Prostate gland (tissue), 2 donors: ENCODE measurements around the gene PPP1R8. TPM values are rescaled to one million over a fixed set of nuclear protein-coding genes. Genes with fewer than 3 reads are reported as not detected.
"Not testable (repeated sequence)": the region's sequence is repeated elsewhere in the genome, so short reads cannot be mapped to it uniquely, and the experiment has no call there.

Source experiments
- DNase-seq: peaks from one replicate; pipeline ENCODE4 v3.0.0-alpha.2; 2019; ENCODE audit warnings: low spot score
- H3K27ac ChIP-seq, 2 donors: fragments of 200-600 bp; sonication (generic); 2 replicates each; pipeline ENCODE4 v1.5.1; 2017 to 2019
- H3K27me3 ChIP-seq: fragments of 200-600 bp; sonication (generic); replicated peaks from 2 replicates; pipeline ENCODE4 v1.5.1; 2019; ENCODE audit not compliant: insufficient read depth
- H3K36me3 ChIP-seq, 2 donors: fragments of 200-600 bp; sonication (generic); 1 replicate in 1 of 2; 2 replicates in 1 of 2; pipeline versions ENCODE4 v1.5.1 to v1.8.1; 2017 to 2019
- H3K4me1 ChIP-seq: fragments of 200-600 bp; sonication (generic); replicated peaks from 2 replicates; pipeline ENCODE4 v1.5.1; 2019
- H3K4me3 ChIP-seq, 2 donors: fragments of 200-600 bp; sonication (generic); 2 replicates each; pipeline ENCODE4 v1.5.1; 2017 to 2019
- H3K9me3 ChIP-seq: fragments of 200-600 bp; sonication (generic); 2 replicates; pipeline ENCODE4 v1.5.1; 2017
- POLR2A ChIP-seq: fragments of 450-650 bp; IDR thresholded peaks from one replicate; pipeline ENCODE4 v1.6.1; 2016; ENCODE audit warnings: antibody characterized with exemption, mild to moderate bottlenecking
- POLR2AphosphoS5 ChIP-seq: sonication (generic); formaldehyde crosslinking; IDR thresholded peaks from one replicate; pipeline ENCODE4 v1.6.1; 2017; ENCODE audit warnings: antibody characterized with exemption
- WGBS: methylation state at CpG from one replicate; pipeline ENCODE4 v1.1.5; 2018; 5-methylcytosine and 5-hydroxymethylcytosine counted together
- intact Hi-C: fragments of 100-400 bp; cut with DNase I; formaldehyde crosslinking; loops from one replicate; pipeline ENCODE4 v1.14.2; 2022
- total RNA-seq, 2 donors: library from RNA; depleted of rRNA; stranded (reverse); fragments of >200 nt; gene quantifications; one replicate each; pipeline ENCODE4 v1.1.0, GENCODE V29; 2016
- TF ChIP-seq, protein P1 (sequence below), 4 experiments: fragments of 200-600 bp in 2 of 4; fragments of 450-650 bp in 2 of 4; sonication (generic) in 2 of 4; IDR thresholded peaks; 1 replicate in 3 of 4; 2 replicates in 1 of 4; pipeline ENCODE4 v1.5.1; 2016 to 2019; ENCODE audit warnings: antibody characterized with exemption in 4 of 4, mild to moderate bottlenecking in 2 of 4, moderate library complexity in 2 of 4

The PPP1R8 gene
- total RNA-seq, 2 donors from 2014 or later, result 37.8 to 64.5 TPM

DNA sequence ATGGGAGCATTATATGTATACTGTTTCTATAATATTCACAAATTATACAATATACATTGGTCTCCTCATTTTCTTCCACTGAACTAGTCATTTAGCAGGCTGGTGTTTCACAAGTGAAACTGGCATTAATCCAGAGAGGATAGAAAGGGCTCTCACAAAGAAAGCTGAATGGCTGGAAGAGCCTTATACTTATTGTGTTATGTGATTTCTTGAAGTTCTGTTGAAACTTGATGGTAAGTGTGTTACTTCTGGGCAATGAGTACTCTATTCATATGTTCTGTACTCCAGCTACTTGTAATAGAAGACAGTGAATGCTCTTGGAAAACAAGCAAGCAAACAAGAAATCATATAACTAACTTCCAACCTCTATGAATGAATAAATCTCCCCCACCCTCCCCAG is 42.7 kb upstream of the PPP1R8 start:
- TF ChIP-seq POLR2AphosphoS5 (no peak), POLR2A (no peak)
- TF ChIP-seq, protein P1, sequence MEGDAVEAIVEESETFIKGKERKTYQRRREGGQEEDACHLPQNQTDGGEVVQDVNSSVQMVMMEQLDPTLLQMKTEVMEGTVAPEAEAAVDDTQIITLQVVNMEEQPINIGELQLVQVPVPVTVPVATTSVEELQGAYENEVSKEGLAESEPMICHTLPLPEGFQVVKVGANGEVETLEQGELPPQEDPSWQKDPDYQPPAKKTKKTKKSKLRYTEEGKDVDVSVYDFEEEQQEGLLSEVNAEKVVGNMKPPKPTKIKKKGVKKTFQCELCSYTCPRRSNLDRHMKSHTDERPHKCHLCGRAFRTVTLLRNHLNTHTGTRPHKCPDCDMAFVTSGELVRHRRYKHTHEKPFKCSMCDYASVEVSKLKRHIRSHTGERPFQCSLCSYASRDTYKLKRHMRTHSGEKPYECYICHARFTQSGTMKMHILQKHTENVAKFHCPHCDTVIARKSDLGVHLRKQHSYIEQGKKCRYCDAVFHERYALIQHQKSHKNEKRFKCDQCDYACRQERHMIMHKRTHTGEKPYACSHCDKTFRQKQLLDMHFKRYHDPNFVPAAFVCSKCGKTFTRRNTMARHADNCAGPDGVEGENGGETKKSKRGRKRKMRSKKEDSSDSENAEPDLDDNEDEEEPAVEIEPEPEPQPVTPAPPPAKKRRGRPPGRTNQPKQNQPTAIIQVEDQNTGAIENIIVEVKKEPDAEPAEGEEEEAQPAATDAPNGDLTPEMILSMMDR (IDR thresholded peaks at IDR 0.05), result no peak
- no peak for DNase-seq
- Histone ChIP-seq H3K27me3 (no peaks in the 10 kb centered on the region), H3K4me1 (no peaks in the 10 kb centered on the region), H3K36me3 (peaks cover 0 to 2% of the 10 kb centered on the region in 2 donors), H3K9me3 (no peaks in the 10 kb centered on the region), H3K27ac (peak overlapping the region in 1 of 2 donors; percentile 4), H3K4me3 (no peak overlapping the region)
- intact Hi-C loops, result no loop called here

- WGBS, result 58% methylated on average over 4 of the region's 4 CpGs
- DNase-seq, result peak; percentile 40
- peaks cover 2 to 3% of the 10 kb centered on the region in 2 donors for H3K36me3 ChIP-seq
- H3K9me3 ChIP-seq, result no peaks in the 10 kb centered on the region
- no peak overlapping the region for H3K4me3 ChIP-seq
- intact Hi-C loops, result no loop called here
- H3K27ac ChIP-seq, result peak overlapping the region; percentile 53 to 65
- H3K4me1 ChIP-seq, result no peaks in the 10 kb centered on the region
- TF ChIP-seq POLR2AphosphoS5, result peak; percentile 57
- TF ChIP-seq, protein P1 (IDR thresholded peaks at IDR 0.05), result no peak
- H3K27me3 ChIP-seq, result no peaks in the 10 kb centered on the region
These were observed 41.0 kb upstream of the PPP1R8 start for GRCh38 chr1:27789540-27790041.

- H3K4me1 ChIP-seq, H3K4me3 ChIP-seq, H3K9me3 ChIP-seq, H3K36me3 ChIP-seq, intact Hi-C loops, DNase-seq, H3K27me3 ChIP-seq: not testable (repeated sequence)
- WGBS, result 82% methylated on average over 3 of the region's 3 CpGs
- H3K27ac ChIP-seq, result peak overlapping the region; percentile 53 to 65
These were observed 40.3 kb upstream of the PPP1R8 start for GRCh38 chr1:27790270-27790669.

- H3K4me3 ChIP-seq, result no peak overlapping the region
- H3K4me1 ChIP-seq, result no peaks in the 10 kb centered on the region
- peaks cover 0 to 3% of the 10 kb centered on the region in 2 donors for H3K36me3 ChIP-seq
- no peaks in the 10 kb centered on the region for H3K9me3 ChIP-seq
- TF ChIP-seq POLR2A (no peak), POLR2AphosphoS5 (no peak)
- TF ChIP-seq, protein P1 (IDR thresholded peaks at IDR 0.05), result no peak
- 55% methylated on average over 1 of the region's 1 CpG for WGBS
- H3K27ac ChIP-seq, result no peak overlapping the region
- no peak for DNase-seq
- H3K27me3 ChIP-seq, result no peaks in the 10 kb centered on the region
- intact Hi-C loops, result no loop called here
These were observed 35.0 kb upstream of the PPP1R8 start for GRCh38 chr1:27795601-27796000.

DNA sequence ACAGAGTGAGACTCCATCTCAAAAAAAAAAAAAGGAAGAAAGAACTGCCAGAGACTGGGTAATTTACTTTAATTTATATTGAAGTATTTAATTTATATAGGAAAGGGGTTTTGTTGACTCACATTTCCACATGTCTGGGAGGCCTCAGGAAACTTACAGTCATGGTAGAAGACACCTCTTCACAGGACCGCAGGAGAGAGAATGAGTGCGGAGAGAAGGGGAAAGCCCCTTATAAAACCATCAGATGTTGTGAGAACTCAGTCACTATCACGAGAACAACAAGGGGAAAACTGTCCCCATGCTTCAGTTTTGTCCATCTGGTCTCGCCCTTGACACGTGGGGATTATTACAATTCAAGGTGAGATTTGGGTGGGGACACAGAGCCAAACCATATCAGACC is 25.8 kb upstream of the PPP1R8 start:
- TF ChIP-seq, protein P1 (IDR thresholded peaks at IDR 0.05), result no peak
- TF ChIP-seq POLR2A (no peak), POLR2AphosphoS5 (no peak)
- no peak overlapping the region for H3K27ac ChIP-seq
- no peak for DNase-seq
- WGBS, result 85% methylated on average over 5 of the region's 5 CpGs
- intact Hi-C loops, result no loop called here
- H3K27me3 ChIP-seq, result no peaks in the 10 kb centered on the region
- H3K9me3 ChIP-seq, result no peaks in the 10 kb centered on the region
- no peaks in the 10 kb centered on the region for H3K4me1 ChIP-seq
- H3K4me3 ChIP-seq, result no peak overlapping the region
- H3K36me3 ChIP-seq, result no peaks in the 10 kb centered on the region
